ENCODE measurements around the gene SLC40A1. TPM values are rescaled to one million over a fixed set of nuclear protein-coding genes. Genes with fewer than 3 reads are reported as not detected.
A peak's percentile ranks its signal among the peaks of the same experiment; 100 is the strongest.

Gene SLC40A1
- total RNA-seq, 2 experiments from 2014 or later, result 4.7 to 4.8 TPM

GRCh38 chr2:189593115-189593514 lies 12.5 kb upstream of the SLC40A1 start:
- intact Hi-C loops (cut with micrococcal nuclease), result no loop called here
- ChIA-PET CTCF (no interaction called here), POLR2A (no interaction called here)
- Mint-ChIP-seq H3K27ac (no peak overlapping the region), H3K36me3 (no peaks in the 10 kb centered on the region), H3K4me1 (ENCODE audit: low read depth) (peaks cover 40% of the 10 kb centered on the region), H3K4me3 (no peak overlapping the region), H3K9me3 (no peaks in the 10 kb centered on the region), H3K27me3 (no peaks in the 10 kb centered on the region)
- no peak for DNase-seq

GRCh38 chr2:189592353-189592984 lies 11.9 kb upstream of the SLC40A1 start:
- H3K9me3 Mint-ChIP-seq, result no peaks in the 10 kb centered on the region
- H3K27ac Mint-ChIP-seq, result no peak overlapping the region
- ChIA-PET POLR2A (no interaction called here), CTCF (no interaction called here)
- peaks cover 42% of the 10 kb centered on the region for H3K4me1 Mint-ChIP-seq (ENCODE audit: low read depth)
- intact Hi-C loops (cut with micrococcal nuclease), result no loop called here
- no peaks in the 10 kb centered on the region for H3K36me3 Mint-ChIP-seq
- no peaks in the 10 kb centered on the region for H3K27me3 Mint-ChIP-seq
- H3K4me3 Mint-ChIP-seq, result no peak overlapping the region
- DNase-seq, result no peak

DNA sequence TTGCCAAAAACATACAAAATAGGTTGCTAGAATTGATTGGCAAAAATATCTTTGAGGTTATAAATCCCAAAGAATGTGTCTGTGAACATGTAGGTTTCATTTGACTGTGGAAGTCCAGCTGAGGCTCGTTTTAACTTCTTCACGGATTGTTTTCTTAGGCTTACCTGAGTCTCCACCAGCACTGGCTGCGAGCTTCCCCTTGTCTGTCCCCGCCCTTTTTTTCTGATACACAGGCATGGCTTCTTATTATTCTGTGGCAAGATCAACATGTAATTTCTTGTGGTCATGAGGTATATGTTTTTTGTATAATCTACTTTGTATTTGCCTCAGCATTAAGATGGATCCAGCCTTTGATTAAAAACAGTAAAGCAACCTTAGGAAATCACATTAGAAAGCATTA lies 7.2 kb upstream of the SLC40A1 start:
- Mint-ChIP-seq H3K4me1 (ENCODE audit: low read depth) (peaks cover 25% of the 10 kb centered on the region), H3K27ac (no peak overlapping the region), H3K4me3 (no peak overlapping the region), H3K27me3 (peaks cover 2% of the 10 kb centered on the region), H3K36me3 (no peaks in the 10 kb centered on the region), H3K9me3 (no peaks in the 10 kb centered on the region)
- no peak for DNase-seq
- POLR2A ChIA-PET, result no interaction called here
- intact Hi-C loops (cut with micrococcal nuclease), result loop anchor here (10.0 kb wide), 1 partner anchor 283 kb away; no protein-coding TSS in a partner anchor
- CTCF ChIA-PET, result no interaction called here

GRCh38 chr2:189585226-189585756 lies 4.7 kb upstream of the SLC40A1 start:
- intact Hi-C loops (cut with micrococcal nuclease), result loop anchor here (10.0 kb wide), 1 partner anchor 280 kb away; no protein-coding TSS in a partner anchor
- Mint-ChIP-seq H3K9me3 (no peaks in the 10 kb centered on the region), H3K27ac (no peak overlapping the region), H3K36me3 (no peaks in the 10 kb centered on the region), H3K27me3 (peaks cover 4% of the 10 kb centered on the region), H3K4me1 (ENCODE audit: low read depth) (peaks cover 16% of the 10 kb centered on the region), H3K4me3 (no peak overlapping the region)
- CTCF ChIA-PET, result no interaction called here
- DNase-seq, result no peak
- POLR2A ChIA-PET, result no interaction called here

GRCh38 chr2:189584686-189585085 lies 4.1 kb upstream of the SLC40A1 start:
- intact Hi-C loops (cut with micrococcal nuclease), result loop anchor here (5.0 to 10.0 kb wide), 3 partner anchors 58 to 280 kb away; no protein-coding TSS in a partner anchor
- Mint-ChIP-seq H3K4me1 (ENCODE audit: low read depth) (peaks cover 17% of the 10 kb centered on the region), H3K27ac (no peak overlapping the region), H3K4me3 (no peak overlapping the region), H3K36me3 (no peaks in the 10 kb centered on the region), H3K9me3 (no peaks in the 10 kb centered on the region), H3K27me3 (peaks cover 4% of the 10 kb centered on the region)
- no peak for DNase-seq
- ChIA-PET CTCF (no interaction called here), POLR2A (no interaction called here)

DNA sequence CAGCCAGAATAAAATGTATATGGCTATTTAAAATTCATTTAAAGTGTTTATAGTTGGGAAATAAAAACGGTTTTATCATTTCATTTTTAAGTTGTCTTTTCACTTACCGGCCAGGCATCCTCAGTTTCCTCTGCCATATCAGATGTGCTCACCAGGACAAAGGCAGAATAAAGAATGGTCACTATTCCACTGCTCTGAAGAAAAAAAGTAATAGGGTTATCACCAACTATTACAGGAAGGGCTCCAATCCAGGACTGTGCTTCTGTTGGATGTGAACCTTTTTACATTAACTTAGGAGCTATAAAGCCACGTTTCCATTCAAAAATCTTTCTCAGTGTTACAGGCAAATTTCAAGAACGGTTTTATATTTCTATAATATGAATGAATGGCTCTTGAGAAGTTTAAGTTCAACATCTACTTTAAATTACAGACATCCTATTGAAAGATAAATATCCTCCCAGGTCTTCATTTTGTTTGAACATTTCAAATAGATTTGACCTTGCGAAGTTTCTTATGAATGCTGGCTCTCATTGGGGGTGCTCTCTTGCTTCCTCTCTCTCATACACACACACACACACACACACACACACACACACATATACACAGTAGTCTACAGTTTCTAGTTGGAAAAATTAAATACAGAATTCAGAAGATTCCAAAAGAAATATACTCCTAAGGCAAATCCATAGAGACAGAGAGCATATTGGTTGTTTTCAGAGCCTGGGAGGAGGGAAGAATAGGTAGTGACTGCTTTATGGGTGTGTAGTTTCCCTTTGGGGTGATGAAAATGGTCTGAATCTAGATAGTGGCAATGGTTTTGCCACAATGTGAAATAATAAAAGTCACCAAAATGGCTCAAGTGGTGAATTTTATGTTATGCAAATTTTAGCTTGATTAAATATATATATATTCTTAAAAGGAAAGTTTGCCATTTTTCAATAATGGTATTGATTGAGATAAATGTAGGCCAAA lies 2.9 kb upstream of the SLC40A1 start:
- no peak overlapping the region for H3K4me3 Mint-ChIP-seq
- ChIA-PET CTCF (no interaction called here), POLR2A (no interaction called here)
- no peak overlapping the region for H3K27ac Mint-ChIP-seq
- DNase-seq, result no peak
- peaks cover 4% of the 10 kb centered on the region for H3K27me3 Mint-ChIP-seq
- no peaks in the 10 kb centered on the region for H3K9me3 Mint-ChIP-seq
- peaks cover 28% of the 10 kb centered on the region for H3K4me1 Mint-ChIP-seq (ENCODE audit: low read depth)
- H3K36me3 Mint-ChIP-seq, result no peaks in the 10 kb centered on the region
- intact Hi-C loops (cut with micrococcal nuclease), result loop anchor here (5.0 to 10.0 kb wide), 3 partner anchors 59 to 279 kb away; no protein-coding TSS in a partner anchor

- Mint-ChIP-seq H3K27me3 (peaks cover 4% of the 10 kb centered on the region), H3K9me3 (no peaks in the 10 kb centered on the region), H3K4me3 (no peak overlapping the region), H3K36me3 (no peaks in the 10 kb centered on the region), H3K27ac (no peak overlapping the region), H3K4me1 (ENCODE audit: low read depth) (peaks cover 30% of the 10 kb centered on the region)
- intact Hi-C loops (cut with micrococcal nuclease), result loop anchor here (5.0 to 10.0 kb wide), 3 partner anchors 60 to 278 kb away; no protein-coding TSS in a partner anchor
- CTCF ChIA-PET, result no interaction called here
- POLR2A ChIA-PET, result no interaction called here
- DNase-seq, result no peak
Measured at GRCh38 chr2:189582809-189583192, 2.2 kb upstream of the SLC40A1 start.

- no peak overlapping the region for H3K27ac Mint-ChIP-seq
- intact Hi-C loops (cut with micrococcal nuclease), result loop anchor here (5.0 to 10.0 kb wide), 3 partner anchors 60 to 277 kb away; no protein-coding TSS in a partner anchor
- POLR2A ChIA-PET, result no interaction called here
Measured at GRCh38 chr2:189582140-189582808, 1.7 kb upstream of the SLC40A1 start.

DNA sequence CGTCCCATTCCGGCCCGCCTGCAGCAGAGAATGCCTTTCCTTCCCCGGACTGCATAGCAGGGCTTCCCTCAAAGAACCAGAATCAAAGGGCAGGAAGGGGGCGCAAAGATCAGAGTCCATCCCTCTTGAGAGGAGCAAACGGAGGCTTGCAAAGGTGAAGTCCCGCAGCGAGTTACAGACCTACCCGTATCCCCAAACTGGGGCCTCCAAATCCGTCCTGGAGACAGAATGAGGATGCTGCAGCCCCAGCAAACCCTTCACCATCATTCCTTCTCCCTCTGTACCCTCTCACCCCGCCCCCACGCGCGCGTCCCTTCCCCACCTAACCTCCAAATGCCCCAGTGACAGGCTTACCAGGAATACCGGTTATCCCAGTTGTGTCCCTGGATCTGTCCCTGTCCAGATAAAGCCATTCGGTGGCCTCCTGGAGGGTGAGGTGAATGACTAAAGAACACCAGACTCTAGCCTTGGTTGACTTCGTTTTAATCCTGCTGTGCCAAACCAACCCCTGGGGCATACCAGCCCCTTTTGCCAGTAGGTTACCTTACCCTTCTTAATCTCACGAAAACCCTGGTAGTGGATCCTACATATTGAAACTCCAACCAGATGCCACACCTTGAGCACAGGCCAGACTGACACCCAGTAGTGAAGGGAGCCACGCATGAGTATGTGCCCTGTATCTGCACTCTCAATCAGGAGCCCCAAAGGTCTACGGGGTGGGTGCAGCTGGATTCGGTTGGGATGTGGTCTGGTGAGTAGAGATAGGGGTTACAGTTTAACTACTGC lies 961 bp upstream of the SLC40A1 start:
- Mint-ChIP-seq H3K9me3 (no peaks in the 10 kb centered on the region), H3K36me3 (no peaks in the 10 kb centered on the region), H3K27me3 (peaks cover 4% of the 10 kb centered on the region), H3K4me3 (peak overlapping the region; percentile 83), H3K27ac (peak overlapping the region; percentile 39), H3K4me1 (ENCODE audit: low read depth) (peaks cover 36% of the 10 kb centered on the region)
- POLR2A ChIA-PET, result interaction anchor here (1.6 kb wide), 1 partner anchor 11 kb away, joined by 4 read pairs; no protein-coding TSS in a partner anchor
- intact Hi-C loops (cut with micrococcal nuclease), result loop anchor here (2.0 to 10.0 kb wide), 4 partner anchors 61 to 277 kb away; no protein-coding TSS in a partner anchor
- DNase-seq, result peak; percentile 26
- CTCF ChIA-PET, result interaction anchor here (1.0 to 1.6 kb wide), 2 partner anchors 51 to 81 kb away, joined by 4 to 5 read pairs; no protein-coding TSS in a partner anchor

More at GRCh38 chr2:189582140-189582808, 1.7 kb upstream of the SLC40A1 start:
- Mint-ChIP-seq H3K4me3 (no peak overlapping the region), H3K9me3 (no peaks in the 10 kb centered on the region), H3K27me3 (peaks cover 4% of the 10 kb centered on the region), H3K4me1 (ENCODE audit: low read depth) (peaks cover 29% of the 10 kb centered on the region), H3K36me3 (no peaks in the 10 kb centered on the region)
- CTCF ChIA-PET, result no interaction called here
- no peak for DNase-seq

GRCh38 chr2:189580241-189580651 lies 340 bp downstream of the SLC40A1 start:
- intact Hi-C loops (cut with micrococcal nuclease), result loop anchor here (1.0 to 10.0 kb wide), 7 partner anchors 62 to 275 kb away; partner anchors contain the start of genes ORMDL1, PMS1 and WDR75
- no peaks in the 10 kb centered on the region for H3K36me3 Mint-ChIP-seq
- ChIA-PET CTCF (interaction anchor here (0.6 to 1.8 kb wide), 5 partner anchors 11 to 291 kb away, joined by 3 to 7 read pairs (median 4); no protein-coding TSS in a partner anchor), POLR2A (interaction anchor here (0.9 to 1.6 kb wide), 3 partner anchors 10 to 137 kb away, joined by 4 to 6 read pairs (median 4); no protein-coding TSS in a partner anchor)
- peak overlapping the region; percentile 77 for H3K27ac Mint-ChIP-seq
- peaks cover 4% of the 10 kb centered on the region for H3K27me3 Mint-ChIP-seq
- DNase-seq, result peak; percentile 57
- peak overlapping the region; percentile 83 for H3K4me3 Mint-ChIP-seq
- H3K4me1 Mint-ChIP-seq (ENCODE audit: low read depth), result peaks cover 48% of the 10 kb centered on the region
- H3K9me3 Mint-ChIP-seq, result no peaks in the 10 kb centered on the region

Measured in activated CD4-positive, alpha-beta memory T cell treated with anti-CD3 and anti-CD28 coated beads for 36 hours (primary cell).